Astrocyte of the cerebellum (primary cell): ENCODE measurements around the gene ATG10.

ENCODE experiments used
- DNase-seq: peaks from one replicate; pipeline ENCODE4 v3.0.0-alpha.2; 2011; ENCODE audit warnings: low read depth
- H3K4me3 ChIP-seq: 2 replicates; pipeline ENCODE4 v1.5.1; 2011; ENCODE audit warnings: mild to moderate bottlenecking, low read depth, low read length, moderate library complexity
- CTCF ChIP-seq: IDR thresholded peaks from 2 replicates; pipeline ENCODE4 v1.5.1; 2012; ENCODE audit warnings: low read length, low read depth, moderate library complexity, mild to moderate bottlenecking; ENCODE audit errors: missing control alignments
- in situ Hi-C: cut with HindIII; loops from 2 replicates; pipeline ENCODE4 v1.10.0; 2017; ENCODE audit warnings: low sequenced_read_pairs

Gene ATG10

GRCh38 chr5:82182662-82183061, 210.8 kb downstream of the ATG10 start:
- DNase-seq = no peak
- H3K4me3 ChIP-seq = no peak overlapping the region
- no peak for TF ChIP-seq CTCF
- in situ Hi-C loops = no loop called here

GRCh38 chr5:82183828-82184227, 212.0 kb downstream of the ATG10 start:
- in situ Hi-C loops = no loop called here
- DNase-seq = no peak
- no peak overlapping the region for H3K4me3 ChIP-seq
- TF ChIP-seq CTCF = no peak

GRCh38 chr5:82185851-82186250, 214.0 kb downstream of the ATG10 start:
- no peak for TF ChIP-seq CTCF
- in situ Hi-C loops = no loop called here
- no peak overlapping the region for H3K4me3 ChIP-seq
- DNase-seq = no peak

GRCh38 chr5:82197550-82197949, 225.7 kb downstream of the ATG10 start:
- no peak for DNase-seq
- no peak overlapping the region for H3K4me3 ChIP-seq
- in situ Hi-C loops = no loop called here
- TF ChIP-seq CTCF = no peak

GRCh38 chr5:82204567-82204966, 232.7 kb downstream of the ATG10 start:
- no peak for DNase-seq
- no peak overlapping the region for H3K4me3 ChIP-seq
- in situ Hi-C loops = no loop called here
- no peak for TF ChIP-seq CTCF

- in situ Hi-C loops = no loop called here
- H3K4me3 ChIP-seq = no peak overlapping the region
- DNase-seq = no peak
- no peak for TF ChIP-seq CTCF
These were observed 233.2 kb downstream of the ATG10 start for GRCh38 chr5:82205005-82205404.

GRCh38 chr5:82208371-82208770, 236.5 kb downstream of the ATG10 start:
- in situ Hi-C loops = no loop called here
- TF ChIP-seq CTCF = no peak
- DNase-seq = no peak
- H3K4me3 ChIP-seq = no peak overlapping the region
